Measurements from ENCODE around the gene PSMD1.
"Not testable (repeated sequence)": the region's sequence is repeated elsewhere in the genome, so short reads cannot be mapped to it uniquely, and the experiment has no call there.

The PSMD1 gene

GRCh38 chr2:231093933-231094332 is 37.3 kb downstream of the PSMD1 start:
- Histone ChIP-seq H3K4ac (ENCODE audit: low read depth, low read length) (no peak overlapping the region), H3K4me2 (ENCODE audit: low read length) (no peak overlapping the region), H3K79me2 (ENCODE audit: control insufficient read depth, insufficient read depth, low read length) (no peaks in the 10 kb centered on the region), H2AK5ac (ENCODE audit: low read length) (no peak overlapping the region), H2BK15ac (replicated peaks; ENCODE audit: low read depth) (no peak overlapping the region), H4K5ac (ENCODE audit: low read length) (no peak overlapping the region), H3K36me3 (ENCODE audit: control insufficient read depth, insufficient read depth, low read length) (peaks cover 3% of the 10 kb centered on the region), H3K9ac (ENCODE audit: low read length) (no peak overlapping the region), H3K27me3 (ENCODE audit: insufficient read depth, low read length, poor library complexity) (no peaks in the 10 kb centered on the region), H3K79me1 (ENCODE audit: low read length) (peaks cover 6% of the 10 kb centered on the region), H3K4me1 (ENCODE audit: control insufficient read depth, low read depth, low read length) (no peaks in the 10 kb centered on the region), H3K56ac (ENCODE audit: low read length) (no peak overlapping the region), H3K18ac (ENCODE audit: low read length) (no peak overlapping the region), H3K27ac (ENCODE audit: low read depth, low read length) (no peak overlapping the region), H3K4me3 (ENCODE audit: low read length) (no peak overlapping the region), H3K23ac (ENCODE audit: low read length) (no peak overlapping the region), H4K8ac (ENCODE audit: low read depth, low read length) (no peak overlapping the region), H2BK5ac (ENCODE audit: low read length) (no peak overlapping the region), H2BK120ac (ENCODE audit: low read depth, low read length) (no peak overlapping the region)
- DNase-seq, result no peak
- WGBS (ENCODE audit: extremely low coverage, insufficient coverage, low lambda C conversion rate), result no CpG with 5 or more reads among the region's 5 CpGs

DNA sequence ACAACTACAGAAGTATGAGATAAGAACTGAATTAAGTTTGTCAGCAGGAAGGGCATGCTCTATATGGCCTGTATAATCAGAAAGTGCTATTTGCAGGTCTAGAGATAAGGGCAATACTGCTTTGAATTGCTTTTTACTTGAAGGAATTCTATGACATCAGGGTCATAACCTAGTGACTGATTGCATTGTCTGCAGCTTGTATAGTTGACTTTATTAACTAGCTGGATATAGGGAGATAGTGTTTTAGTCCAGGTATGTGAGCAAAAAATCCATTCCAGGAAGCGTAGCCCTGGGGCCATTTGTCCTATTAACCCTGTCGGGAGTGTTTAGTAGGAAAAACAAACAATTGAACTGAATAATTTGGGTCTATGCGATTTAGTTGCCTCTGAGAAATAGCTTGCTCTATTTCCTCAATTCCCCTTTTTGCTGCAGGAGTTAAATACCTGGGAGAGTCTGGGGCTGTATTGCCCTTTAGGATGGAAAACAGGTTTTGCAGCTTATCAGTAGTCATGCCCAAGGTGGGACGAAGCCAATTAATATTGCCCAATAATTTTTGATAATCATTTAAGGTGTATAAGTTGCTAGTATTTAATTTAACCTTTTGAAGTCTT is 38.2 kb downstream of the PSMD1 start:
- Histone ChIP-seq H3K4me2 (ENCODE audit: low read length) (no peak overlapping the region), H3K56ac (ENCODE audit: low read length) (no peak overlapping the region), H3K27me3 (ENCODE audit: insufficient read depth, low read length, poor library complexity) (no peaks in the 10 kb centered on the region), H3K18ac (ENCODE audit: low read length) (no peak overlapping the region), H2BK120ac (ENCODE audit: low read depth, low read length) (no peak overlapping the region), H3K79me1 (ENCODE audit: low read length) (peaks cover 6% of the 10 kb centered on the region), H3K4me1 (ENCODE audit: control insufficient read depth, low read depth, low read length) (no peaks in the 10 kb centered on the region), H3K23ac (ENCODE audit: low read length) (no peak overlapping the region), H4K8ac (ENCODE audit: low read depth, low read length) (no peak overlapping the region), H3K4ac (ENCODE audit: low read depth, low read length) (no peak overlapping the region), H3K9ac (ENCODE audit: low read length) (no peak overlapping the region), H2AK5ac (ENCODE audit: low read length) (no peak overlapping the region), H3K36me3 (ENCODE audit: control insufficient read depth, insufficient read depth, low read length) (peaks cover 5% of the 10 kb centered on the region), H2BK5ac (ENCODE audit: low read length) (no peak overlapping the region), H3K4me3 (ENCODE audit: low read length) (no peak overlapping the region), H2BK15ac (replicated peaks; ENCODE audit: low read depth) (no peak overlapping the region), H4K5ac (ENCODE audit: low read length) (no peak overlapping the region), H3K79me2 (ENCODE audit: control insufficient read depth, insufficient read depth, low read length) (no peaks in the 10 kb centered on the region), H3K27ac (ENCODE audit: low read depth, low read length) (no peak overlapping the region)
- WGBS (ENCODE audit: extremely low coverage, insufficient coverage, low lambda C conversion rate), result no CpG with 5 or more reads among the region's 4 CpGs
- peak; percentile 14 for DNase-seq

DNA sequence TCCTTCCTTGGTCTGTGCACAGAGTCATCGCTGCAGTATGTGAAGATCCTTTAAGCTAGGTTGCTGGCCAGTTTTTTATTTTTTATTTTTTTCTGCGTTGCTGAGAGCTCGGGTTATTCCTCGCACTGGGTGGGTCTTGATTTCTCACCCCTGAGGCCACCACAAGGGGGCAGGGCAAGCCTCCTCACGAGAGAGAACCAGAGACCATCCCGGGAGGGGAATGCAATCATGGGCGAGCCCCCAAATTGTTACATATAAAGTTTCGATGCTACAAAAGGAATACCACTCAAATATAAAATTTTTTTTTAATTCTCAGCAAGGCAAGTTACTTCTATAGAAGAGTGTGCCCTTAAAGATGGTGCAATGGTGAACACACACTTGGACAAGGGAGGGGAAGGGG is 43.3 kb downstream of the PSMD1 start:
- Histone ChIP-seq H3K4me3 (ENCODE audit: low read length) (no peak overlapping the region), H2BK15ac (replicated peaks; ENCODE audit: low read depth) (no peak overlapping the region), H4K5ac (ENCODE audit: low read length) (no peak overlapping the region), H3K9ac (ENCODE audit: low read length) (no peak overlapping the region), H3K4ac (ENCODE audit: low read depth, low read length) (no peak overlapping the region), H2AK5ac (ENCODE audit: low read length) (no peak overlapping the region), H3K79me1 (ENCODE audit: low read length) (no peaks in the 10 kb centered on the region), H3K4me2 (ENCODE audit: low read length) (no peak overlapping the region), H4K8ac (ENCODE audit: low read depth, low read length) (no peak overlapping the region), H3K23ac (ENCODE audit: low read length) (no peak overlapping the region), H3K56ac (ENCODE audit: low read length) (no peak overlapping the region), H3K27ac (ENCODE audit: low read depth, low read length) (no peak overlapping the region), H3K79me2 (ENCODE audit: control insufficient read depth, insufficient read depth, low read length) (no peaks in the 10 kb centered on the region), H3K18ac (ENCODE audit: low read length) (no peak overlapping the region), H2BK120ac (ENCODE audit: low read depth, low read length) (no peak overlapping the region), H3K27me3 (ENCODE audit: insufficient read depth, low read length, poor library complexity) (no peaks in the 10 kb centered on the region), H3K4me1 (ENCODE audit: control insufficient read depth, low read depth, low read length) (no peaks in the 10 kb centered on the region), H2BK5ac (ENCODE audit: low read length) (no peak overlapping the region), H3K36me3 (ENCODE audit: control insufficient read depth, insufficient read depth, low read length) (peaks cover 2% of the 10 kb centered on the region)
- WGBS (ENCODE audit: extremely low coverage, insufficient coverage, low lambda C conversion rate), result no CpG with 5 or more reads among the region's 8 CpGs
- DNase-seq, result peak; percentile 62

GRCh38 chr2:231100321-231100720 is 43.7 kb downstream of the PSMD1 start:
- H2BK120ac ChIP-seq (ENCODE audit: low read depth, low read length); H3K27ac ChIP-seq (ENCODE audit: low read depth, low read length); H3K56ac ChIP-seq (ENCODE audit: low read length); H2AK5ac ChIP-seq (ENCODE audit: low read length); H2BK15ac ChIP-seq (replicated peaks; ENCODE audit: low read depth); H3K36me3 ChIP-seq (ENCODE audit: control insufficient read depth, insufficient read depth, low read length); H3K18ac ChIP-seq (ENCODE audit: low read length); H3K23ac ChIP-seq (ENCODE audit: low read length); H3K79me2 ChIP-seq (ENCODE audit: control insufficient read depth, insufficient read depth, low read length); H3K4me1 ChIP-seq (ENCODE audit: control insufficient read depth, low read depth, low read length); H3K79me1 ChIP-seq (ENCODE audit: low read length); DNase-seq; H2BK5ac ChIP-seq (ENCODE audit: low read length); H3K4me3 ChIP-seq (ENCODE audit: low read length); H3K4me2 ChIP-seq (ENCODE audit: low read length); H3K9ac ChIP-seq (ENCODE audit: low read length); H3K4ac ChIP-seq (ENCODE audit: low read depth, low read length); H4K5ac ChIP-seq (ENCODE audit: low read length); H4K8ac ChIP-seq (ENCODE audit: low read depth, low read length); H3K27me3 ChIP-seq (ENCODE audit: insufficient read depth, low read length, poor library complexity): not testable (repeated sequence)
- WGBS (ENCODE audit: extremely low coverage, insufficient coverage, low lambda C conversion rate), result no CpG with 5 or more reads among the region's 2 CpGs

DNA sequence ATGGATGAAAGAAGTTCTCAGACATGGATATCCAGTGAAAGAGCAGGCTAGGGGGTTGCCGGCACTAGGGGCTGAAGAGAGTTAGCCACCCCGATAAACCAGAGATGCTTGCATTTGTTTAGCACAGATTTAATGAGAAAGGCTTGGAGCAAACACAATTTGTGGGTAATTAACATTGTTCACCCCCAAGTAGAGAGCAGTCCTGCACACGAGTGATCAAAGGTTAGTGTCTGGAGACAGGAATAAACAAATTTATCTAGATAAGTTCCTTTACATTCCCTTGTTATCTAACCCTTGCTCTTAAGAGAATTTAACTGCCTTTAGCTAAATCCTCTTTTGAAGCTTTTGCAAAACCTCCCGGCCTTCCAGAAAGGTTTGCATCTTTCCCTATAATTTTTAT is 44.3 kb downstream of the PSMD1 start:
- H3K36me3 ChIP-seq (ENCODE audit: control insufficient read depth, insufficient read depth, low read length), result peaks cover 2% of the 10 kb centered on the region
- H3K4me1 ChIP-seq (ENCODE audit: control insufficient read depth, low read depth, low read length), result no peaks in the 10 kb centered on the region
- no peak overlapping the region for H4K8ac ChIP-seq (ENCODE audit: low read depth, low read length)
- H3K79me1 ChIP-seq (ENCODE audit: low read length), result no peaks in the 10 kb centered on the region
- no peaks in the 10 kb centered on the region for H3K27me3 ChIP-seq (ENCODE audit: insufficient read depth, low read length, poor library complexity)
- H3K56ac ChIP-seq (ENCODE audit: low read length), result no peak overlapping the region
- no peak overlapping the region for H3K4ac ChIP-seq (ENCODE audit: low read depth, low read length)
- no peak overlapping the region for H3K27ac ChIP-seq (ENCODE audit: low read depth, low read length)
- H2BK15ac ChIP-seq (replicated peaks; ENCODE audit: low read depth), result no peak overlapping the region
- DNase-seq, result no peak
- no peak overlapping the region for H2BK5ac ChIP-seq (ENCODE audit: low read length)
- no peak overlapping the region for H3K18ac ChIP-seq (ENCODE audit: low read length)
- H3K4me3 ChIP-seq (ENCODE audit: low read length), result no peak overlapping the region
- no CpG with 5 or more reads among the region's 4 CpGs for WGBS (ENCODE audit: extremely low coverage, insufficient coverage, low lambda C conversion rate)
- no peak overlapping the region for H2AK5ac ChIP-seq (ENCODE audit: low read length)
- H3K4me2 ChIP-seq (ENCODE audit: low read length), result no peak overlapping the region
- H3K23ac ChIP-seq (ENCODE audit: low read length), result no peak overlapping the region
- no peak overlapping the region for H2BK120ac ChIP-seq (ENCODE audit: low read depth, low read length)
- no peak overlapping the region for H4K5ac ChIP-seq (ENCODE audit: low read length)
- no peak overlapping the region for H3K9ac ChIP-seq (ENCODE audit: low read length)
- no peaks in the 10 kb centered on the region for H3K79me2 ChIP-seq (ENCODE audit: control insufficient read depth, insufficient read depth, low read length)

DNA sequence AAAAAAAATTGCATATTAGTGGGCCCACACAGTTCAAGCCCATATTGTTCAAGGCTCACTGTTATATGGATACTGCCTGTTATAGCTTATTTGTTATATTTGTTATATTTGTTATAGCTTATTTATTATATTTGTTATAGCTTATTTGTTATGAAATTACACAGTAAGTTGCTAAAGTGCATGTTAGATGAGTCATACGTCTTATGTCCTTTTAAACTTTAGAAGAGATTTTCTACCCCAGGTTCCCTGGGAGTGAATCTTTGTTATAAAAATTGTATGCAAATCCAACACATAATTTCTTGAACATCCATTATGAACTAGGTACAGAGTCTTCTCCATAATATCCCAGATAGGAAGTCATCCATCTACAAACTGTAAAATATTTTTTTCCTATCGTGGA is 46.1 kb downstream of the PSMD1 start:
- Histone ChIP-seq H2AK5ac (ENCODE audit: low read length) (no peak overlapping the region), H3K36me3 (ENCODE audit: control insufficient read depth, insufficient read depth, low read length) (peaks cover 2% of the 10 kb centered on the region), H3K18ac (ENCODE audit: low read length) (no peak overlapping the region), H4K5ac (ENCODE audit: low read length) (no peak overlapping the region), H3K4me3 (ENCODE audit: low read length) (no peak overlapping the region), H3K23ac (ENCODE audit: low read length) (no peak overlapping the region), H3K79me2 (ENCODE audit: control insufficient read depth, insufficient read depth, low read length) (no peaks in the 10 kb centered on the region), H3K79me1 (ENCODE audit: low read length) (no peaks in the 10 kb centered on the region), H3K4me2 (ENCODE audit: low read length) (no peak overlapping the region), H3K27ac (ENCODE audit: low read depth, low read length) (no peak overlapping the region), H2BK15ac (replicated peaks; ENCODE audit: low read depth) (no peak overlapping the region), H4K8ac (ENCODE audit: low read depth, low read length) (no peak overlapping the region), H3K4ac (ENCODE audit: low read depth, low read length) (no peak overlapping the region), H2BK120ac (ENCODE audit: low read depth, low read length) (no peak overlapping the region), H3K56ac (ENCODE audit: low read length) (no peak overlapping the region), H3K9ac (ENCODE audit: low read length) (no peak overlapping the region), H3K27me3 (ENCODE audit: insufficient read depth, low read length, poor library complexity) (no peaks in the 10 kb centered on the region), H2BK5ac (ENCODE audit: low read length) (no peak overlapping the region), H3K4me1 (ENCODE audit: control insufficient read depth, low read depth, low read length) (no peaks in the 10 kb centered on the region)
- DNase-seq, result no peak
- no CpG with 5 or more reads among the region's 2 CpGs for WGBS (ENCODE audit: extremely low coverage, insufficient coverage, low lambda C conversion rate)
